Hepatocyte (in vitro differentiated cells): Measurements from ENCODE around the gene BTRC.
"Not testable (repeated sequence)": the region's sequence is repeated elsewhere in the genome, so short reads cannot be mapped to it uniquely, and the experiment has no call there.

Experiments
- EZH2 ChIP-seq: fragments of 200-600 bp; sonication (generic); IDR thresholded peaks from 2 replicates; pipeline ENCODE4 v1.6.1; 2016; ENCODE audit warnings: antibody characterized with exemption, mild to moderate bottlenecking, borderline replicate concordance
- TF ChIP-seq, protein P1 (sequence below): fragments of 200-600 bp; sonication (generic); IDR thresholded peaks from 2 replicates; pipeline ENCODE4 v1.5.1; 2016; ENCODE audit warnings: antibody characterized with exemption, mild to moderate bottlenecking; ENCODE audit not compliant: poor library complexity

GRCh38 chr10:101421967-101422366, 68.0 kb downstream of the BTRC start:
- TF ChIP-seq, protein P1, sequence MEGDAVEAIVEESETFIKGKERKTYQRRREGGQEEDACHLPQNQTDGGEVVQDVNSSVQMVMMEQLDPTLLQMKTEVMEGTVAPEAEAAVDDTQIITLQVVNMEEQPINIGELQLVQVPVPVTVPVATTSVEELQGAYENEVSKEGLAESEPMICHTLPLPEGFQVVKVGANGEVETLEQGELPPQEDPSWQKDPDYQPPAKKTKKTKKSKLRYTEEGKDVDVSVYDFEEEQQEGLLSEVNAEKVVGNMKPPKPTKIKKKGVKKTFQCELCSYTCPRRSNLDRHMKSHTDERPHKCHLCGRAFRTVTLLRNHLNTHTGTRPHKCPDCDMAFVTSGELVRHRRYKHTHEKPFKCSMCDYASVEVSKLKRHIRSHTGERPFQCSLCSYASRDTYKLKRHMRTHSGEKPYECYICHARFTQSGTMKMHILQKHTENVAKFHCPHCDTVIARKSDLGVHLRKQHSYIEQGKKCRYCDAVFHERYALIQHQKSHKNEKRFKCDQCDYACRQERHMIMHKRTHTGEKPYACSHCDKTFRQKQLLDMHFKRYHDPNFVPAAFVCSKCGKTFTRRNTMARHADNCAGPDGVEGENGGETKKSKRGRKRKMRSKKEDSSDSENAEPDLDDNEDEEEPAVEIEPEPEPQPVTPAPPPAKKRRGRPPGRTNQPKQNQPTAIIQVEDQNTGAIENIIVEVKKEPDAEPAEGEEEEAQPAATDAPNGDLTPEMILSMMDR, result not testable (repeated sequence)
- not testable (repeated sequence) for TF ChIP-seq EZH2
